HUES64 (cell line): ENCODE results near the gene TEX2.

Experiments
- H3K27ac ChIP-seq: 2 replicates; pipeline ENCODE4 v1.7.0; 2013; ENCODE audit warnings: low read depth, low read length, inconsistent platforms
- H3K27me3 ChIP-seq: 2 replicates; pipeline ENCODE4 v1.6.1; 2013; ENCODE audit warnings: mild to moderate bottlenecking, low read length; ENCODE audit not compliant: insufficient read depth
- H3K36me3 ChIP-seq: 2 replicates; pipeline ENCODE4 v1.6.1; 2013; ENCODE audit warnings: mild to moderate bottlenecking, low read length; ENCODE audit not compliant: insufficient read depth
- H3K4me1 ChIP-seq: 2 replicates; pipeline ENCODE4 v1.6.1; 2013; ENCODE audit warnings: mild to moderate bottlenecking, low read length, moderate library complexity; ENCODE audit not compliant: insufficient read depth
- H3K4me3 ChIP-seq: 2 replicates; pipeline ENCODE4 v1.5.1; 2013; ENCODE audit warnings: mild to moderate bottlenecking, low read length, moderate library complexity
- H3K9ac ChIP-seq: 2 replicates; pipeline ENCODE4 v1.6.1; 2013; ENCODE audit warnings: mild to moderate bottlenecking, low read depth, low read length
- H3K9me3 ChIP-seq: 2 replicates; pipeline ENCODE4 v1.6.1; 2013; ENCODE audit warnings: low read depth, low read length; ENCODE audit not compliant: insufficient read depth
- WGBS: fragments of 150-250, 120-280 bp; methylation state at CpG from one replicate; pipeline ENCODE4 v1.1.7; 2013; ENCODE audit warnings: missing lambda C conversion rate; 5-methylcytosine and 5-hydroxymethylcytosine counted together

The TEX2 gene

DNA sequence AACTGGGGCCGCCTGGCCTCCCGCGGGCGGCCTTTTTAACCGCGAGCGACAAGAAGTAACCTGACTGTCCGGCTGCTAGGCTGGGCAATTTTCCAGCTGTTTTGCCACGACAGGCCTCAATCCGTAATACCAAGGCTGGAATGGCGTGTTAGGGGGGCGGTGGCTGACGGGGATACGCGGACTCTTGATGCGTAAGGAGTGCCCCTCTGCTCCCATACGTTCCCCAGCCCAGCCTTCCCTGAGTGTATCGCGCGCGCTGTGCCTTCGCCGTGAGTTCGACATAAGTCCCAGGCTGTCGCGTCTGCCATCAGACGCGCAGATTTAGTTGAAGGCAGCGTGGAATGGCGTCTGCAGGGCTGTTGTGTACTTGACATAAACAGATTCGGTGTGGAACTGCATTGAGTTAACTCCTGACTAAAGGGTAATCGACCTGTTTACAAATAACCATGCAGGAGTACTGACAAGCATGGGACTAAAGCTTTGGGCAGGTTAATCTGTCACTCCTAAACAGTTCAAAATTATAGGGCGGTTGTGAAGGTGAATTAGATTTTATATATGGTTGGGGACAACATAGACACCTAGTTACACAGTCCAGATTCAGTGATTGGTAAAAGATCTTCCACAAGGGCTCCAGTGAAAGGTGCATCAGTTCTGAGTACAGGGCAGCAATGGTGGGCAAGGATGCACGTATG, 116.5 kb downstream of the TEX2 start:
- WGBS, result 2% methylated on average over 34 of the region's 34 CpGs
- H3K4me3 ChIP-seq, result peak overlapping the region; percentile 79
- peak overlapping the region; percentile 97 for H3K27ac ChIP-seq
- no peaks in the 10 kb centered on the region for H3K9me3 ChIP-seq
- peak overlapping the region; percentile 99 for H3K9ac ChIP-seq
- peaks cover 8% of the 10 kb centered on the region; the same call in 1 of the 2 replicates for H3K4me1 ChIP-seq
- peaks cover 18% of the 10 kb centered on the region for H3K36me3 ChIP-seq
- no peaks in the 10 kb centered on the region for H3K27me3 ChIP-seq

GRCh38 chr17:64145751-64146417, 117.2 kb downstream of the TEX2 start:
- Histone ChIP-seq H3K27me3 (no peaks in the 10 kb centered on the region), H3K9ac (peak overlapping the region; percentile 99), H3K4me3 (peak overlapping the region; percentile 79), H3K9me3 (no peaks in the 10 kb centered on the region), H3K27ac (peak overlapping the region; percentile 97), H3K4me1 (peaks cover 8% of the 10 kb centered on the region; the same call in 1 of the 2 replicates), H3K36me3 (peaks cover 18% of the 10 kb centered on the region)
- under 1% methylated on average over 51 of the region's 51 CpGs for WGBS

- Histone ChIP-seq H3K27me3 (no peaks in the 10 kb centered on the region), H3K36me3 (peaks cover 14% of the 10 kb centered on the region), H3K4me3 (peak overlapping the region; percentile 79), H3K9ac (peak overlapping the region; percentile 81), H3K4me1 (peaks cover 8% of the 10 kb centered on the region; the same call in 1 of the 2 replicates), H3K27ac (peak overlapping the region; percentile 57; the same call in 1 of the 2 replicates), H3K9me3 (no peaks in the 10 kb centered on the region)
- under 1% methylated on average over 10 of the region's 15 CpGs for whole genome bisulfite sequencing
Measured at GRCh38 chr17:64145375-64145750, 117.7 kb downstream of the TEX2 start.

DNA sequence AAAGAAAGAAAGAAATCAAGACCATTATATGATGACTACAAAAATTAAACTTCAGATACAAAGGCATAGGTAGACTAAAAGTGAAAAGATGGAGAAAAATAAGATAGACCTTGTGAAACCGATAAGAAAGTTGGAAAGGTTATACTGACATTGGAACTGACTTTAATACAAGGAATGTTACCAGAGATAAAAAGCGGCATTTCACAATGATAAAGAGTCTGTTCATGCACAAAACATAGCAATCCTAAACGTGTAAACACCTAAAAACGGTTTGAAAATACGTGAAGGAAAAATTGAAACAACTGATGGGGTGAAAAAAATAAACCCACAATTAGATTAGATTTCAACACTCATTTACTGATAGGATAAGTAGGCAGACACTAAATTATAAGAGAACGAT, 123.5 kb downstream of the TEX2 start:
- H3K27ac ChIP-seq, result no peak overlapping the region
- no peak overlapping the region for H3K9ac ChIP-seq
- H3K4me3 ChIP-seq, result no peak overlapping the region
- H3K36me3 ChIP-seq, result no peaks in the 10 kb centered on the region
- WGBS, result 82% methylated on average over 3 of the region's 6 CpGs
- no peaks in the 10 kb centered on the region for H3K9me3 ChIP-seq
- H3K27me3 ChIP-seq, result no peaks in the 10 kb centered on the region
- no peaks in the 10 kb centered on the region for H3K4me1 ChIP-seq

GRCh38 chr17:64138441-64138840, 124.6 kb downstream of the TEX2 start:
- Histone ChIP-seq H3K4me1 (no peaks in the 10 kb centered on the region), H3K27me3 (no peaks in the 10 kb centered on the region), H3K9ac (no peak overlapping the region), H3K4me3 (no peak overlapping the region), H3K27ac (no peak overlapping the region), H3K9me3 (no peaks in the 10 kb centered on the region), H3K36me3 (no peaks in the 10 kb centered on the region)
- 97% methylated on average over 1 of the region's 2 CpGs for WGBS

DNA sequence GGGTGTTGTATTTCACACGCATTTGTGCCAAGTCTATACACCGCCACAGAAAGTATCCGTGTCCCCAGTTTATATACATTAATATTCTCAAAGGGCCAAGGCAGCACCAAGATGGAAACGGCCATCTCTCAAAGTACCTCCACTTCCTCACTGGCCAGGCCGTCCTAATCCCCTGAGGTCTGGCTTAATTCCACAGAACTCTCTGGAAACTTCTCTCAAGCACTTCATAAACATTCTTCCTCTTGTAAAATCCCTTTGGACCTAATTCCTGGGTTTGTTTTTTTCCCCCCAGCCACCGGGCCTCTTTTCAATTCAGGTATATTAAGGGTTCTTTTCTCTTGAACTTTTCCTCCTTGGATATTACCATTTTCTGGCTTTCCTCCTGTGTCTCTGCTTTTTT, 128.1 kb downstream of the TEX2 start:
- 83% methylated on average over 6 of the region's 6 CpGs for whole genome bisulfite sequencing
- Histone ChIP-seq H3K4me3 (no peak overlapping the region), H3K27ac (no peak overlapping the region), H3K9me3 (no peaks in the 10 kb centered on the region), H3K4me1 (0 out of 2 replicates have a peak, but pooled peaks cover 5% of the 10 kb centered on the region), H3K36me3 (no peaks in the 10 kb centered on the region), H3K27me3 (peaks cover 17% of the 10 kb centered on the region), H3K9ac (no peak overlapping the region)

GRCh38 chr17:64134216-64134970, 128.7 kb downstream of the TEX2 start:
- 89% methylated on average over 5 of the region's 6 CpGs for WGBS
- no peaks in the 10 kb centered on the region for H3K9me3 ChIP-seq
- no peak overlapping the region for H3K4me3 ChIP-seq
- H3K9ac ChIP-seq, result no peak overlapping the region
- peaks cover 18% of the 10 kb centered on the region for H3K27me3 ChIP-seq
- H3K36me3 ChIP-seq, result no peaks in the 10 kb centered on the region
- H3K27ac ChIP-seq, result no peak overlapping the region
- 0 out of 2 replicates have a peak, but pooled peaks cover 5% of the 10 kb centered on the region for H3K4me1 ChIP-seq

- Histone ChIP-seq H3K9me3 (no peaks in the 10 kb centered on the region), H3K36me3 (no peaks in the 10 kb centered on the region), H3K27me3 (peaks cover 25% of the 10 kb centered on the region), H3K27ac (no peak overlapping the region), H3K4me1 (peaks cover 8% of the 10 kb centered on the region; the same call in 1 of the 2 replicates), H3K9ac (no peak overlapping the region), H3K4me3 (no peak overlapping the region)
- WGBS, result 51% methylated on average over 8 of the region's 8 CpGs
Measured at GRCh38 chr17:64133546-64134215, 129.4 kb downstream of the TEX2 start.

DNA sequence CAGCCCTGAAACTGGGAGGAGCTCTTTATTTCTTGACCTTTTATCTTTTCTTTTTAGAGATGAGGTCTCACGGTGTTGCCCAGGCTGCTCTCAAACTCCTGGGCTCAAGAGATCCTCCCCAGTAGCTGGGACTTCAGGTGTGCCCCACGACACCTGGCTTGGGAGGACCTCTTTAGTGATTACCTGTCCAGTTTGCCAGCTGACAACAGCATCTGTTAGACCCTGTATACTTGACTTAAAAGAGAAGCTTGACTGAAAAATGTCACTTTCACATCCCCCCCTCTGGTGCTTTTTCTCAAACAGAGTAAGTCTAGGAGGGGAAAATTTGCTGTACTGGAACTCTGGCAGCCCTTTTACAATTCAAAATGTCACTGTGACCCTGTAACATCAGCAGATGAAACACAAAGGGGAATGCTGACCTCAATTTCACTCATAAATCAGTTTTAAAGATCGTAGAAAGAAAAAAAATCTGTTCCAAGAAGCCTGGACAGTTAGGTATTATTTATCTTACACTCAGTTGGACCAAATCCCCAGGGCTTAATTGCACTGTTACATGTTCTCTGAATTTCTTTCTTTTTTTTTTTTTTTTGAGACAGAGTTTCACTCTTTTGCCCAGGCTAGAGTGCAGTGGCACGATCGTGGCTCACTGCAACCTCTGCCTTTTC, 131.3 kb downstream of the TEX2 start:
- H3K27me3 ChIP-seq, result peaks cover 33% of the 10 kb centered on the region
- peaks cover 9% of the 10 kb centered on the region; the same call in 1 of the 2 replicates for H3K4me1 ChIP-seq
- whole genome bisulfite sequencing, result 92% methylated on average over 5 of the region's 5 CpGs
- H3K9ac ChIP-seq, result no peak overlapping the region
- no peaks in the 10 kb centered on the region for H3K36me3 ChIP-seq
- H3K4me3 ChIP-seq, result no peak overlapping the region
- no peak overlapping the region for H3K27ac ChIP-seq
- H3K9me3 ChIP-seq, result no peaks in the 10 kb centered on the region

- H3K9ac ChIP-seq, result peak overlapping the region; percentile 57
- peak overlapping the region; percentile 23; the same call in 1 of the 2 replicates for H3K27ac ChIP-seq
- peaks cover 9% of the 10 kb centered on the region; the same call in 1 of the 2 replicates for H3K4me1 ChIP-seq
- peaks cover 33% of the 10 kb centered on the region for H3K27me3 ChIP-seq
- H3K4me3 ChIP-seq, result peak overlapping the region; percentile 50
- H3K9me3 ChIP-seq, result no peaks in the 10 kb centered on the region
- WGBS, result 29% methylated on average over 24 of the region's 24 CpGs
- no peaks in the 10 kb centered on the region for H3K36me3 ChIP-seq
Measured at GRCh38 chr17:64130559-64131001, 132.5 kb downstream of the TEX2 start.
